Smooth muscle cell of the umbilical artery (primary cell): ENCODE results near the gene WDR3. TPM values are rescaled to one million over a fixed set of nuclear protein-coding genes. Genes with fewer than 3 reads are reported as not detected.

Experiments
- total RNA-seq: library from RNA; depleted of rRNA; stranded (reverse); fragments of >200 nt; gene quantifications from 2 replicates; pipeline ENCODE4 v1.2.3, GENCODE V29; 2014

The WDR3 gene
- total RNA-seq = 22.9 and 48.3 TPM in 2 replicates

GRCh38 chr1:117929343-117930172 is at the start of gene WDR3, which contains the start of gene GDAP2:
Gene WDR3 (plus strand): TSS chr1:117929739. CDS start chr1:117933320, 3,581 bp downstream.
Gene GDAP2 (minus strand): TSS chr1:117929621. CDS start chr1:117920357, 9,264 bp downstream.

Other genes starting within 250 kb of the WDR3 start
- gene GDAP2, start 118 bp upstream of the WDR3 start, total RNA-seq = 24.9 and 37.2 TPM in 2 replicates